BLaER1 (cell line): ENCODE measurements around the gene GRIK3.

Experiments used
- H3K27ac ChIP-seq: shearing (Covaris generic); formaldehyde crosslinking; 2 replicates; pipeline ENCODE4 v1.8.1; 2022
- H3K27me3 ChIP-seq: shearing (Covaris generic); formaldehyde crosslinking; 2 replicates; pipeline ENCODE4 v1.8.1; 2022
- H3K36me3 ChIP-seq: shearing (Covaris generic); formaldehyde crosslinking; 2 replicates; pipeline ENCODE4 v1.8.1; 2022
- H3K4me1 ChIP-seq: shearing (Covaris generic); formaldehyde crosslinking; 2 replicates; pipeline ENCODE4 v1.8.1; 2022
- H3K4me2 ChIP-seq: shearing (Covaris generic); formaldehyde crosslinking; 2 replicates; pipeline ENCODE4 v1.8.1; 2022
- H3K4me3 ChIP-seq: shearing (Covaris generic); formaldehyde crosslinking; 2 replicates; pipeline ENCODE4 v1.8.1; 2022
- H3K9ac ChIP-seq: shearing (Covaris generic); formaldehyde crosslinking; 2 replicates; pipeline ENCODE4 v1.8.1; 2022
- H3K9me3 ChIP-seq: shearing (Covaris generic); formaldehyde crosslinking; 2 replicates; pipeline ENCODE4 v1.8.1; 2022
- H4K20me1 ChIP-seq: shearing (Covaris generic); formaldehyde crosslinking; 2 replicates; pipeline ENCODE4 v1.8.1; 2022
- Cebpa-rat ChIP-seq: shearing (Covaris generic); IDR thresholded peaks from 2 replicates; pipeline ENCODE4 v1.8.1; 2022

The GRIK3 gene

DNA sequence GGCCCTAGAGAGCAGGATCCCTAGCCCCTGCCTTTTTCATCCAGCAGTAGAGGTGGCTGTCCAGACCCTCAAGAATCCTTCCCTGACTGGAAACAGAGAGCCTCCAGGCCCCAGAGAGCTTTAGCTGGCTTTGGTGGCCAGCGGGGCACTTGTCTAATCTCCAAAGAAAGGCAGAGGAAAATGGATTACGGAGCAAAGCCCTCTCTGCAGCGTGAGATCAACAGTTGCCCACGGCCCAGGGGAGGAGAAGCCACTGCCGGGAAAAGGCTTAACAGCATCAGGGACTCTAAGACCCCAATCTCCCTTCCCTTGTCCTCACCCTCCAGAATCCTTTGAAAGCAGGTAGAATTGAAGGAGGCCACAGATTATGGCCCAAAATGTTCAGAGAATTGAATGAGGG lies 35.8 kb upstream of the GRIK3 start:
- Histone ChIP-seq H3K36me3 (no peaks in the 10 kb centered on the region), H3K4me1 (peaks cover 29% of the 10 kb centered on the region), H4K20me1 (no peaks in the 10 kb centered on the region), H3K27me3 (no peaks in the 10 kb centered on the region), H3K9me3 (no peaks in the 10 kb centered on the region), H3K27ac (no peak overlapping the region), H3K9ac (no peak overlapping the region), H3K4me3 (no peak overlapping the region), H3K4me2 (no peak overlapping the region)
- TF ChIP-seq Cebpa-rat = no peak

- no peak overlapping the region for H3K4me3 ChIP-seq
- H3K27me3 ChIP-seq = no peaks in the 10 kb centered on the region
- H3K4me2 ChIP-seq = no peak overlapping the region
- no peak overlapping the region for H3K27ac ChIP-seq
- no peaks in the 10 kb centered on the region for H4K20me1 ChIP-seq
- no peaks in the 10 kb centered on the region for H3K36me3 ChIP-seq
- no peak overlapping the region for H3K9ac ChIP-seq
- H3K4me1 ChIP-seq = peaks cover 29% of the 10 kb centered on the region
- no peaks in the 10 kb centered on the region for H3K9me3 ChIP-seq
- no peak for TF ChIP-seq Cebpa-rat
Measured at GRCh38 chr1:37069406-37069805, 35.1 kb upstream of the GRIK3 start.

- H3K27me3 ChIP-seq = no peaks in the 10 kb centered on the region
- no peaks in the 10 kb centered on the region for H3K9me3 ChIP-seq
- H3K4me3 ChIP-seq = no peak overlapping the region
- no peak overlapping the region for H3K27ac ChIP-seq
- H3K4me2 ChIP-seq = no peak overlapping the region
- no peak for TF ChIP-seq Cebpa-rat
- peaks cover 26% of the 10 kb centered on the region for H3K4me1 ChIP-seq
- H4K20me1 ChIP-seq = no peaks in the 10 kb centered on the region
- H3K36me3 ChIP-seq = no peaks in the 10 kb centered on the region
- H3K9ac ChIP-seq = no peak overlapping the region
Measured at GRCh38 chr1:37068897-37069296, 34.6 kb upstream of the GRIK3 start.

- no peak overlapping the region for H3K4me3 ChIP-seq
- H3K4me1 ChIP-seq = peaks cover 19% of the 10 kb centered on the region
- no peak overlapping the region for H3K4me2 ChIP-seq
- TF ChIP-seq Cebpa-rat = no peak
- no peak overlapping the region for H3K27ac ChIP-seq
- H3K9me3 ChIP-seq = no peaks in the 10 kb centered on the region
- H3K9ac ChIP-seq = no peak overlapping the region
- no peaks in the 10 kb centered on the region for H4K20me1 ChIP-seq
- H3K36me3 ChIP-seq = no peaks in the 10 kb centered on the region
- H3K27me3 ChIP-seq = no peaks in the 10 kb centered on the region
Measured at GRCh38 chr1:37068260-37068659, 33.9 kb upstream of the GRIK3 start.

DNA sequence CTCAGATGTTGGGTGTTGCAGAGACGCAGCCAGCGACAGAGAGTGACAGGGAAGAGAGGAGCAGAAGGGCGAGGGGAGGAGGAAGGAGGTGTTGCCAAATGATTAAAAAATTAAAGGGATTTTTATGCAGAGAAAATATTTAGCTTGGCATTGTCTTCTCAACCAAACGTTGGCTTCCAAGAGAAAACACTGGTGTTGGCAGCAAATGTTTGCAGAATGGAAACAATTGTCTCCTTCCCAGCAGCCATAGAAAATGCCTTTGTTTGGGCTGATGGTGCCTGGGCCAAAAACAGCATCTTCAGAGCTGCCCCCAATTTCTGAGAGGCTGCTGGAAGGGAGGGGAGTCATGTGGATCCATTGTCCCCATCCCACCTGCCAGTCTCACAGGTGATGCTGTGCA lies 29.7 kb upstream of the GRIK3 start:
- Histone ChIP-seq H3K27me3 (no peaks in the 10 kb centered on the region), H4K20me1 (no peaks in the 10 kb centered on the region), H3K36me3 (no peaks in the 10 kb centered on the region), H3K27ac (no peak overlapping the region), H3K9me3 (no peaks in the 10 kb centered on the region), H3K4me1 (peaks cover 15% of the 10 kb centered on the region), H3K4me3 (no peak overlapping the region), H3K4me2 (no peak overlapping the region), H3K9ac (no peak overlapping the region)
- TF ChIP-seq Cebpa-rat = no peak

- Histone ChIP-seq H3K9me3 (no peaks in the 10 kb centered on the region), H4K20me1 (no peaks in the 10 kb centered on the region), H3K4me2 (peak overlapping the region; percentile 16), H3K27me3 (no peaks in the 10 kb centered on the region), H3K27ac (no peak overlapping the region), H3K9ac (no peak overlapping the region), H3K4me3 (no peak overlapping the region), H3K4me1 (peaks cover 15% of the 10 kb centered on the region), H3K36me3 (no peaks in the 10 kb centered on the region)
- no peak for TF ChIP-seq Cebpa-rat
Measured at GRCh38 chr1:37059346-37059745, 25.0 kb upstream of the GRIK3 start.

DNA sequence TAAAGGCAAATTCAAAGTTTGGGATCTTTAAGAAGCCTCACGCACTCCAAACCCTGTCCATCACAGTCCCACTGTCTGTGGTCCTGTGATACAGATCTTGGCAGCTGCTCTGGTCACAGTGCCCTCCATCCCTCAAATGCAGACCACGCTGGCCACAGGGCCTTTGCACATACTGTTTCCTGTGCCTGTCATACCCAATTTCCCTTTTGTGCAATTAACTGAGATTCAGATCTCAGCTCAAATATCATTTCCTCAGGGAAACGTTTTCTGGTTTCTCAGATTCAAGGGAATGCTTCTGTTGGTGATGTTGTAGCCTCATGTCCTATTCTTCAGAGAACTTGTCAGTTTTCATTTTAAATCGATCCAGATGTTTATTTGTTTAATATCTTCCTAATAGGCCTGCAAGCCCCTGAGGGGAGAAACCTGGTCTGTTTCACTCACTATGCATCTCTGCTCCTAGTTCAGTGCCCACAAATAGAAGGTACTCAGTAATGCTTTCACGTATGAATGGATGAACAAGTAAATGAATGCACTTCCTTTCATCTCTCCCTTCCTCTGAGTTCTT lies 24.2 kb upstream of the GRIK3 start:
- peak overlapping the region; percentile 16 for H3K4me2 ChIP-seq
- no peak overlapping the region for H3K4me3 ChIP-seq
- H4K20me1 ChIP-seq = no peaks in the 10 kb centered on the region
- H3K27ac ChIP-seq = no peak overlapping the region
- no peak overlapping the region for H3K9ac ChIP-seq
- no peaks in the 10 kb centered on the region for H3K36me3 ChIP-seq
- peaks cover 14% of the 10 kb centered on the region for H3K4me1 ChIP-seq
- TF ChIP-seq Cebpa-rat = no peak
- H3K27me3 ChIP-seq = no peaks in the 10 kb centered on the region
- H3K9me3 ChIP-seq = no peaks in the 10 kb centered on the region

GRCh38 chr1:37056325-37056724 lies 22.0 kb upstream of the GRIK3 start:
- no peak overlapping the region for H3K9ac ChIP-seq
- H3K9me3 ChIP-seq = no peaks in the 10 kb centered on the region
- H3K4me3 ChIP-seq = no peak overlapping the region
- H3K4me2 ChIP-seq = no peak overlapping the region
- no peak for TF ChIP-seq Cebpa-rat
- no peak overlapping the region for H3K27ac ChIP-seq
- H3K36me3 ChIP-seq = no peaks in the 10 kb centered on the region
- H4K20me1 ChIP-seq = no peaks in the 10 kb centered on the region
- peaks cover 14% of the 10 kb centered on the region for H3K4me1 ChIP-seq
- H3K27me3 ChIP-seq = no peaks in the 10 kb centered on the region

DNA sequence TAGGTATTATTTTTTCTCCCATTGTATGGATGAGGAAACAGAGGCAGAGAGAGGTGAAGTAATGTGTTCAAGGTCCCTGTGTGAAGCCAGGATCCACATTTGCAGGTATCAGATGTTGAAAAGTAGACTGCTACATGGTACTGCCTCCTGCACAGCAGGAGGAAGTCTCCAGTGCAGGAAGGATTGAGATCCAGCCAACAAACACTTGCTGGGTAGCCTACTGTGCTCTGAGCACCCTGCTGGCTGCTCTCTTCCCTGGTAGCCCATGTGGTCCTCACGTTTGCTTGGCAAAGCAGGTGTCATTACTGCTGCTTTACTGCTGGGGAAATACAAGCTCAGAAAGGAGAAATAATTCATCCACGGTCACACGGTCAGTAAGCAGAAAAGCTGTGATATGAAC lies 21.3 kb upstream of the GRIK3 start:
- no peak for TF ChIP-seq Cebpa-rat

GRCh38 chr1:37053173-37053572 lies 18.9 kb upstream of the GRIK3 start:
- Histone ChIP-seq H3K9me3 (no peaks in the 10 kb centered on the region), H3K27me3 (no peaks in the 10 kb centered on the region), H3K36me3 (no peaks in the 10 kb centered on the region), H3K4me1 (peaks cover 6% of the 10 kb centered on the region), H3K27ac (no peak overlapping the region), H3K4me2 (no peak overlapping the region), H3K4me3 (no peak overlapping the region), H4K20me1 (no peaks in the 10 kb centered on the region), H3K9ac (no peak overlapping the region)
- TF ChIP-seq Cebpa-rat = no peak

More for the DNA sequence above, 21.3 kb upstream of the GRIK3 start:
- Histone ChIP-seq H3K9ac (no peak overlapping the region), H3K27me3 (no peaks in the 10 kb centered on the region), H3K4me3 (no peak overlapping the region), H4K20me1 (no peaks in the 10 kb centered on the region), H3K4me1 (peaks cover 14% of the 10 kb centered on the region), H3K9me3 (no peaks in the 10 kb centered on the region), H3K36me3 (no peaks in the 10 kb centered on the region), H3K27ac (no peak overlapping the region), H3K4me2 (no peak overlapping the region)

DNA sequence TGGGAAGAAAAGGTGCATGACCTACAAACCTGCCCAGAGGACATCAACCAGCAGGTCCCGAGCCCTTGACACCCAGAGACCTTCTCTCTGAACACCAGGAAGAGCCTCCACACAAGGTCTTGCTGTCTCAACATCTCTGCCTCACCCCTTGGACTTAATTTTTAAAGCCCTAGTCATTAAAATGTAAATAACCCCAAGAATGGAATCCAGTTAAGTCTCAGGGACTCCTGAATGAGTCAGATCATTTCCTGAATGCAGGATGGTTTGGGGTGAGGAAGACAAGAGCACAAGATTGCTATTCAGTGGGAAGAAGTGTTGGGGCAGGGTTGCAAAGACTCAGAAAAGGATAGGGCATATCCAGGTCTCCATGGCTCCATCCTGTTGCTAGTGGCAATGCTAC lies 17.8 kb upstream of the GRIK3 start:
- no peak overlapping the region for H3K4me3 ChIP-seq
- no peak overlapping the region for H3K9ac ChIP-seq
- no peaks in the 10 kb centered on the region for H4K20me1 ChIP-seq
- H3K4me1 ChIP-seq = peaks cover 6% of the 10 kb centered on the region
- H3K27me3 ChIP-seq = no peaks in the 10 kb centered on the region
- no peaks in the 10 kb centered on the region for H3K9me3 ChIP-seq
- no peak overlapping the region for H3K27ac ChIP-seq
- TF ChIP-seq Cebpa-rat = no peak
- H3K4me2 ChIP-seq = no peak overlapping the region
- H3K36me3 ChIP-seq = no peaks in the 10 kb centered on the region
